ENCODE data around the gene ITGB3. TPM values are rescaled to one million over a fixed set of nuclear protein-coding genes. Genes with fewer than 3 reads are reported as not detected.

ITGB3 gene
- total RNA-seq, 2 experiments from 2014 or later = not detected

DNA sequence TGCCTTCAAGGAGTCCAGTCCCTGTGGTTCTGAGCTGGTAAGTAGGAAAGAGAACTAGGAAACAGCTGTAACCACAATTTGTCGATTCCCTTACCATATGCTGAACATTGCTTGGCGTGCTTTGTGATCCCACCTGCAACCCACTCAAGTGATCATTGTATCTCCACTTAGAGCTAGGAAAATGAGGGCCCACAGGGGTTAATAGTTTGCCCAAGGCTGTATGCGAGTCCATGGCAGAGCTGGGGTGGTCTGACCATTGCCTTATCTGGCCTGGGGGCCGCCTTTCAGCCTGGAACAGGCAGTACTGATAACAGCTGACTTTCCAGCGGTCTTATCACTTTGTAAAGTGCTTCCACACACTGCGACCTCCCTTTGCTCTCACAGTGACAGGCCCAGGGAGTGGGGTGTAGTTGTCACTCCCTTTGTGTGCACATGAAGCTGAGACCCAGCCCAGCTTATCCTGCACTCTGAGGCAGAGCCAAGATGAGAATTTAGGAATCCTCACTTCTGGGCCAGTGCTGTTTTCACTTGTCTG is 34.7 kb upstream of the ITGB3 start:
- intact Hi-C loops (cut with micrococcal nuclease) = no loop called here

DNA sequence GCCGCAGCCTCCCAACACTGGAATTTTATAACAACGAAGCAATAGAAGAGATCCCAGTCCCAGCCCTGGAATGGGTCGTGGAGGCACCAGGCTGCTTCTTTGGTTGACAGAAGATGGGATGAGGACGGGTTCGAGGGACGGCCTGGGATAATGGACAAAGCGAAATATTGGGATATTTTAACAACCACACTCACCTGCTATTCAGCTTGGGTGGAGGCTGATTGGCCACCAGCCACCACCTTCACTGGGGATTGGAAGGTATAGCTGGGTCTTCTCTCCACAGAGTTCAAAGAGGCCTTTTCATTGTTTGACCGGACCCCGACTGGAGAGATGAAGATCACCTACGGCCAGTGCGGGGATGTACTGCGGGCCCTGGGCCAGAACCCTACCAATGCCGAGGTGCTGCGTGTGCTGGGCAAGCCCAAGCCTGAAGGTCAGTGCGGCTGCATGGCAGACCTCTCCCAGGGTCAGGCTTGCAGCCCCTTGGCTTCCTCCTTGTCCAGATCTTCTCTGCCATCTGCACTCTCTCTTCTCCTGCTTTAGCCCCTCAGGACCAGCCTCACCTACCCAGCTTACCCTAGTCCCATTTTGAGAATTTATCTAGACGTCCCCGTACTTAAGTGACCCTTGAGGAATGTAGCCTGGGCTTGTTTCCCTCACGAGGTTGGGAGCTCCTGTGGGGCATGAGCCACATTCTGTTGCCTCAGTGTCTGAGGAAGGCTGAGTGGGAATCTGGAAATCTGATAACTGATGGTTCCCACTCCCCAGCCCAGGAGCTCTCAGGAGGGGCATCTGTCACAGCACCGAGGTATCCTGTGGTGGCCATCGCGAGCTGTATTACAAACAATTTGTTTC is 33.8 kb upstream of the ITGB3 start:
- H3K4me3 Mint-ChIP-seq = no peak overlapping the region
- H3K4me1 Mint-ChIP-seq (ENCODE audit: low read depth) = peaks cover 42% of the 10 kb centered on the region
- TF ChIP-seq, protein P1, sequence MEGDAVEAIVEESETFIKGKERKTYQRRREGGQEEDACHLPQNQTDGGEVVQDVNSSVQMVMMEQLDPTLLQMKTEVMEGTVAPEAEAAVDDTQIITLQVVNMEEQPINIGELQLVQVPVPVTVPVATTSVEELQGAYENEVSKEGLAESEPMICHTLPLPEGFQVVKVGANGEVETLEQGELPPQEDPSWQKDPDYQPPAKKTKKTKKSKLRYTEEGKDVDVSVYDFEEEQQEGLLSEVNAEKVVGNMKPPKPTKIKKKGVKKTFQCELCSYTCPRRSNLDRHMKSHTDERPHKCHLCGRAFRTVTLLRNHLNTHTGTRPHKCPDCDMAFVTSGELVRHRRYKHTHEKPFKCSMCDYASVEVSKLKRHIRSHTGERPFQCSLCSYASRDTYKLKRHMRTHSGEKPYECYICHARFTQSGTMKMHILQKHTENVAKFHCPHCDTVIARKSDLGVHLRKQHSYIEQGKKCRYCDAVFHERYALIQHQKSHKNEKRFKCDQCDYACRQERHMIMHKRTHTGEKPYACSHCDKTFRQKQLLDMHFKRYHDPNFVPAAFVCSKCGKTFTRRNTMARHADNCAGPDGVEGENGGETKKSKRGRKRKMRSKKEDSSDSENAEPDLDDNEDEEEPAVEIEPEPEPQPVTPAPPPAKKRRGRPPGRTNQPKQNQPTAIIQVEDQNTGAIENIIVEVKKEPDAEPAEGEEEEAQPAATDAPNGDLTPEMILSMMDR (IDR thresholded peaks at IDR 0.05) = no peak
- POLR2A ChIA-PET = interaction anchor here (0.6 to 3.0 kb wide), 9 partner anchors 10 to 113 kb away, joined by 3 to 14 read pairs (median 3); no protein-coding TSS in a partner anchor
- H3K36me3 Mint-ChIP-seq (ENCODE audit: low read depth) = no peaks in the 10 kb centered on the region
- ATAC-seq (no peak), DNase-seq (no peak)
- H3K27ac Mint-ChIP-seq = peak overlapping the region; percentile 71
- peaks cover 10% of the 10 kb centered on the region for H3K9me3 Mint-ChIP-seq
- CTCF ChIA-PET = interaction anchor here (0.7 to 3.2 kb wide), 4 partner anchors 10 to 97 kb away, joined by 3 to 21 read pairs (median 5); no protein-coding TSS in a partner anchor
- no peaks in the 10 kb centered on the region for H3K27me3 Mint-ChIP-seq
- intact Hi-C loops (cut with micrococcal nuclease) = no loop called here

More for the DNA sequence above, 34.7 kb upstream of the ITGB3 start:
- Mint-ChIP-seq H3K4me3 (no peak overlapping the region), H3K9me3 (peaks cover 3% of the 10 kb centered on the region), H3K27me3 (no peaks in the 10 kb centered on the region), H3K4me1 (ENCODE audit: low read depth) (peaks cover 42% of the 10 kb centered on the region), H3K36me3 (ENCODE audit: low read depth) (no peaks in the 10 kb centered on the region), H3K27ac (no peak overlapping the region)
- no peak for ATAC-seq
- POLR2A ChIA-PET = interaction anchor here (0.6 to 3.0 kb wide), 5 partner anchors 12 to 28 kb away, joined by 3 to 14 read pairs (median 3); no protein-coding TSS in a partner anchor
- CTCF ChIA-PET = interaction anchor here (1.6 to 3.2 kb wide), 3 partner anchors 11 to 98 kb away, joined by 3 to 21 read pairs (median 6); no protein-coding TSS in a partner anchor
- DNase-seq = no peak
- TF ChIP-seq, protein P1 (IDR thresholded peaks at IDR 0.05) = no peak

DNA sequence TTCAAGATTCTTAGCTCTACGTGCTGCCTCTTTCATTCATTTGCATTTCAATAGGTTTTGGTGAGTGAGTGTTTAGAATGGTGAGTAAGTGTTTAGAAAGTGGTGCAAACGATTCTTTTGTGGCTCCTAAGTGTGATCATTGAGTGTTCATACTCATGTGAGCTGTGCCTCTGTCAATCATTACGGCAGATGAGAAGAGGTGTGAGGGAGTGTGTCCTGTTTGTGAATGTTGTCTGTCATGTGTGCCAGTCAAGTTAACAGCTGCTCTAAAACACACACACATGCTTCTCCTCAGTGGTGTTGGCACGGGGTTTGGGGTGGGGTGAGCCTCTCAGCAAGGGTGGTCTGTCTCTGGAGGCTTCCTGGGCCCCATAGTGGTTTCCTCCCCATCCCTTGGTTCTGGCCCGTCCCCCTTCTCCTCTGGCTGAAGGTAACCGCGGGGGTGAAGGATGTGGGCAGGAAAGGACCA is 33.1 kb upstream of the ITGB3 start:
- TF ChIP-seq, protein P1 (IDR thresholded peaks at IDR 0.05) = no peak
- H3K36me3 Mint-ChIP-seq (ENCODE audit: low read depth) = no peaks in the 10 kb centered on the region
- ATAC-seq (peak; percentile 89), DNase-seq (peak; percentile 49)
- intact Hi-C loops (cut with micrococcal nuclease) = no loop called here
- peaks cover 10% of the 10 kb centered on the region for H3K9me3 Mint-ChIP-seq
- peaks cover 42% of the 10 kb centered on the region for H3K4me1 Mint-ChIP-seq (ENCODE audit: low read depth)
- no peaks in the 10 kb centered on the region for H3K27me3 Mint-ChIP-seq
- ChIA-PET POLR2A (interaction anchor here (0.8 to 3.0 kb wide), 5 partner anchors 9 to 114 kb away, joined by 3 to 14 read pairs (median 6); no protein-coding TSS in a partner anchor), CTCF (interaction anchor here (0.7 to 3.2 kb wide), 4 partner anchors 9 to 97 kb away, joined by 3 to 21 read pairs (median 5); no protein-coding TSS in a partner anchor)
- H3K4me3 Mint-ChIP-seq = no peak overlapping the region
- peak overlapping the region; percentile 71 for H3K27ac Mint-ChIP-seq

DNA sequence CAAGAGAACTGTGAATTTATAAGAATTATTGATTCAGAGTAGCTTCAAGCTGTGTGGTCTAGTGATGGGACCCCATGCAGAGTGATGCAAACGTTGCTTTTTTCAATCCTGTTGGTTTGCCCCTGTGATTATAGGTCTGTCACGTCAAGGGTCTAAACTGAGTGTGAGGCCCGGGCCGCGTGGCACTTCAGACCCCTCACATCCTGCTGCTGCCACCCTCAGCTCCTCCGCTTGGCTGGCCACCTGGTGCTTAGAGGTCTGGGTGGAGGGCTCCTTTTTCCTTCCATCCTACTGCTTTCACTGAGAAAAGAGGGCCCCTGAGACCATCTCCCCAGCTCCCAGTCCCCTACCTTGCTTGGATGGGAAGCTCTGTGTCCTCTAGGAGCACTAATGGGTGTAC is 32.5 kb upstream of the ITGB3 start:
- Mint-ChIP-seq H3K27me3 (no peaks in the 10 kb centered on the region), H3K4me3 (no peak overlapping the region), H3K9me3 (peaks cover 10% of the 10 kb centered on the region), H3K27ac (no peak overlapping the region), H3K4me1 (ENCODE audit: low read depth) (peaks cover 42% of the 10 kb centered on the region), H3K36me3 (ENCODE audit: low read depth) (no peaks in the 10 kb centered on the region)
- ATAC-seq (no peak), DNase-seq (no peak)
- POLR2A ChIA-PET = interaction anchor here (1.2 to 3.0 kb wide), 4 partner anchors 8 to 17 kb away, joined by 3 to 14 read pairs (median 8); no protein-coding TSS in a partner anchor
- TF ChIP-seq, protein P1 (IDR thresholded peaks at IDR 0.05) = no peak
- CTCF ChIA-PET = interaction anchor here (3.2 kb wide), 1 partner anchor 9 kb away, joined by 21 read pairs; no protein-coding TSS in a partner anchor
- intact Hi-C loops (cut with micrococcal nuclease) = no loop called here

Data from activated CD8-positive, alpha-beta T cell treated with anti-CD3 and anti-CD28 coated beads for 36 hours (primary cell).